GM18511 (cell line): Measurements from ENCODE around the gene PIP4K2A.
"Not testable (repeated sequence)": the region's sequence is repeated elsewhere in the genome, so short reads cannot be mapped to it uniquely, and the experiment has no call there.

Experiments
- ATAC-seq: cut with Tn5 transposase; IDR thresholded peaks from one replicate; pipeline ENCODE4 v1.9.1; 2021; ENCODE audit warnings: mild to moderate bottlenecking, moderate library complexity; ENCODE audit not compliant: unreplicated experiment

The PIP4K2A gene

GRCh38 chr10:22531441-22531840 is 182.9 kb downstream of the PIP4K2A start:
- ATAC-seq = no peak

GRCh38 chr10:22531008-22531407 is 183.4 kb downstream of the PIP4K2A start:
- no peak for ATAC-seq

GRCh38 chr10:22527520-22527919 is 186.9 kb downstream of the PIP4K2A start:
- no peak for ATAC-seq

DNA sequence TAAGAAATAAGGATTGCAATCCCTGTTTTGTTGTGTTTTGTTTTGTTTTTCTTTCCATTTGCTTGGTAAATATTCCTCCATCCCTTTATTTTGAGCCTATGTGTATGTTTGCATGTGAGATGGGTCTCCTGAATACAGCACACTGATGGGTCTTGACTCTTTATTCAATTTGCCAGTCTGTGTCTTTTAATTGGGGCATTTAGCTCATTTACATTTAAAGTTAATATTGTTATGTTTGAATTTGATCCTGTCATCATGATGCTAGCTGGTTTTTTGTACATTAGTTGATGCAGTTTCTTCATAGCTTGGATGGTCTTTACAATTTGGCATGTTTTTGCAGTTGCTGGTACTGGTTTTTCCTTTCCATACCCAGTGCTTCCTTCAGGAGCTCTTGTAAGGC is 190.0 kb downstream of the PIP4K2A start:
- ATAC-seq = not testable (repeated sequence)

DNA sequence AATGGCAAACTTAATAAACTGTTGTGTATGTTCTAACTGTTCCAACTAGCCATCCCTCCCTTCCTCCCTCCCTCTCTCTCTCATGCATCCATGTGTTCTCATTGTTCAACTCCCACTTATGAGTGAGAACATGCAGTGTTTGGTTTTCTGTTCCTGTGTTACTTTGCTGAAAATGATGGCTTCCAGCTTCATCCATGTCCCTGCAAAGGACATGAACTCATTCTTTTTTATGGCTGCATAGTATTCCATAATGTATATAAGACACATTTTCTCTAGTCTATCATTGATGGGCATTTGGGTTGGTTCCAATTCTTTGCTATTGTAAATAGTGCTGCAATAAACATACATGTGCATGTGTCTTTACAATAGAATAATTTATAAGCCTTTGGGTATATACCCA is 193.7 kb downstream of the PIP4K2A start:
- ATAC-seq = not testable (repeated sequence)

- ATAC-seq = no peak
Observed at GRCh38 chr10:22518167-22518724, 196.1 kb downstream of the PIP4K2A start.

DNA sequence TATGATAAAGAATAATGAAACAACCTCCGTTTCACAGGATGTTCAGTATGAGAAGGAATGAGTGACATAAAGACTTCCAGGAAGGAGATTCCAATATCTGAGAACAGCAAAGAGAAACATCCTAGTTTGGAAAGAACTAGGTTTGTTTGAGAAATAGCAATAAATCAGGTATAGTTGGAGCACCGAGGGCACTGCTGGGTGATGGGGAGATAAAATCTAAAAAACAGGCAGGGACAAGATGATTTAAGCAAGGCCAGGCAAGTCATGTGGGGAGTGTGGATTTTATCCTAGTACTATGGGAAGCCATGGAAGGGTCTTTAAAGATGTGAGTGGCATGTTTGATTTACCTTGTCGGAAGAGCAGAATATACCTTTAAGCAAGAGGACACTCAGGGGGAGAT is 199.4 kb downstream of the PIP4K2A start:
- no peak for ATAC-seq

DNA sequence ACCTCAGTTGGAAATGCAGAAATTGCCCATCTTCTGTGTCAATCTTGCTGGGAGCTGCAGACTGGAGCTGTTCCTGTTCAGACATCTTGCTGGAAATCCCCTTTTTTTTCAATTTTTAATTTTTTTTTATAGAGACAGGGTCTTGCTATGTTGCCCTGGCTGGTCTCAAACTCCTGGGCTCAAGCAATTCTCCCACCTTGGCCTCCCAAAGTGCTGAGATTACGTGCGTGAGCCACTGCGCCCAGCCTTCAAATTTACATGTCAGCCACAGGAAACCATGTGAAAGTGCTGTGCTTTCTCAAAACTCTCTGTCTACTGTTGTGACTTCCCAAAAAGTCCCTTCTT is 200.0 kb downstream of the PIP4K2A start:
- not testable (repeated sequence) for ATAC-seq

- ATAC-seq = not testable (repeated sequence)
Observed at GRCh38 chr10:22513483-22514413, 200.6 kb downstream of the PIP4K2A start.

DNA sequence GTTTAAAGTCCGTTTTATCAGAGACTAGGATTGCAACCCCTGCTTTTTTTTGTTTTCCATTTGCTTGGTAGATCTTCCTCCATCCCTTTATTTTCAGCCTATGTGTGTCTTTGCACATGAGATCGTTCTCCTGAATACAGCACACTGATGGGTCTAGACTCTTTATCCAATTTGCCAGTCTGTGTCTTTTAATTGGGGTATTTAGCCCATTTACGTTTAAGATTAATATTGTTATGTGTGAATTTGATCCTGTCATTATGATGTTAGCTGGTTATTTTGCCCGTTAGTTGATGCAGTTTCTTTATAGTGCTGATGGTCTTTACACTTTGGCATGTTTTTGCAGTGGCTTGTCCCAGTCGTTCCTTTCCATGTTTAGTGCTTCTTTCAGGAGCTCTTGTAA is 202.4 kb downstream of the PIP4K2A start:
- ATAC-seq = not testable (repeated sequence)

DNA sequence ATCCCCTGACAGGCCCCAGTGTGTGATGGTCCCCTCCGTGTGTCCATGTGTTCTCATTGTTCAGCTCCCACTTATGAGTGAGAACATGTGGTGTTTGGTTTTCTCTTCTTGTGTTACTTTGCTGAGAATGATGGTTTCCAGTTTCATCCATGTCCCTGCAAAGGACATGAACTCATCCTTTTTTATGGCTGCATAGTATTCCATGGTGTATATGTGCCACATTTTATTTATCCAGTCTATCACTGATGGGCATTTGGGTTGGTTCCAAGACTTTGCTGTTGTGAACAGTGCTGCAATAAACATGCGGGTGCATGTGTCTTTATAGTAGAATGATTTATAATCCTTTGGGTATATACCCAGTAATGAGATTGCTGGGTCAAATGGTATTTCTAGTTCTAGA is 206.2 kb downstream of the PIP4K2A start:
- not testable (repeated sequence) for ATAC-seq

- ATAC-seq = peak; percentile 89
Observed at GRCh38 chr10:22505911-22506685, 208.3 kb downstream of the PIP4K2A start.

DNA sequence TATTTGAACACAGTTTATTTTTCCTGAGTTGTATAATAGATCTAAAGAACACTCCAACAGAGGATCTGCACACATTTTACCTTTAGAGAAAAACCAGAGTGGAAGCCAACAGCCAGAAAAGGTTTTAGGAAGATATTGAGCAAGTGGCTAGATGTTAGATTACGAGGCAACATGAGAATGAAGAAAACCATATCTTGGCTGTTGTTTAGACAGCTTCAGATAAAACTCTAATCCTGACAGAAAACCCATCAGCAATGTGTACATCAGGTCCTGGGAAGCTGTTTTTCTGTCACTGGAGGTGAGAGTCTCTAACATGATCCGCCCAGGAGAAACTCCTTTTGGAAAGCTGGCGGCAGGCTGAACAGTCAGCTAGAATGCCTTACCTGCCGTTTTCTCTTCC is 209.6 kb downstream of the PIP4K2A start:
- ATAC-seq = no peak

- ATAC-seq = no peak
Observed at GRCh38 chr10:22503315-22504088, 210.9 kb downstream of the PIP4K2A start.

DNA sequence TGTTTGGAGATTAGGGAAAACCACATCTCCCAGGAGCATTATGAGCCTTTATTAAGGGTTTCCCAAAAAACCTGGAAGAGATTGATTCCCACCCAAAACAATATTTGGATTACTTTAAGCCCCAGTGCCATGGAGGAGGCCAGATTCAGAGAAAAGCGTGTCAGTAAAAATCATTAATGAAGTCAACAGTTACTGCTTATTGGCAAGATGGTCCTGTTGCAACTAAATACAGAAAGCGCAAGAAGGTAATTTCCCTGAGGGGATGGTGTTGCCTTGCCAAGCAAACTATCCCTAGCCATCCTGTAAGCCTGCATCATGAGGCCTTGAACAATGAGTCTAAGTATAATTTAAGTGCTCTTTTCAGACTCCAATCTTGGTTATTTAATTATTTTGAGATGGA is 212.5 kb downstream of the PIP4K2A start:
- no peak for ATAC-seq

GRCh38 chr10:22501413-22501812 is 213.0 kb downstream of the PIP4K2A start:
- no peak for ATAC-seq

DNA sequence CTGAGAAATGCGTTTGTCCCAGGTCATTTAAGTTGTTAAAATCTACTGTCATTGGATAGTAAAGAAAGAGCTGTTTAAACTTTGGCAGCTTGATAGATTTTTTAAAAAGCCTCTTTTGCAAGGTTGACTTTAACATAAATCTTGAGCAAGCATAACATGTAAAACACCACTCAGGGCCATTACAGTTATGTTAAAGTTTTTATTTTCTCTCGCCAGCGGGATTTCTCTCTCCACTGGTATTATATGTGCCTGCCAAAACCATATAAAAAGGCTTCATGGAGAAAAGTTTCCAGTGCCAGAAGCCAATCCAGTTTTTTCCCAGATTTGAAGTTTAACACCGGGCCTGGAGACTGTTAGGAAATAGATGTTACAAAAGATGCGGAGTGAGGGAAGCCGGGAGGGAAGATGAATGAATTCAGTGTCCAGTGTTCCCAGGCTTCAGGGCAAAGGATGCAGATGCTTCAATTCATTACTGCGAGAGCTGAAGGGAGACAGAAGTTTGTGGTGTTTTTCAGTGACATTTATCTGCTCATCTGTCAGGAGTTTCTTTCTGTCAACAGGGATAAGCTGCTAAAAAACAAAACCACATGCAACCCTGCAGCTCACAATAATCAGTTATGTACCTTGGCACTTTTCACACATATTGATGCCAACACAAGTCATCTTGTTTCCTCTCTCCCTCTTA is 213.6 kb downstream of the PIP4K2A start:
- no peak for ATAC-seq

GRCh38 chr10:22499973-22500372 is 214.4 kb downstream of the PIP4K2A start:
- not testable (repeated sequence) for ATAC-seq

DNA sequence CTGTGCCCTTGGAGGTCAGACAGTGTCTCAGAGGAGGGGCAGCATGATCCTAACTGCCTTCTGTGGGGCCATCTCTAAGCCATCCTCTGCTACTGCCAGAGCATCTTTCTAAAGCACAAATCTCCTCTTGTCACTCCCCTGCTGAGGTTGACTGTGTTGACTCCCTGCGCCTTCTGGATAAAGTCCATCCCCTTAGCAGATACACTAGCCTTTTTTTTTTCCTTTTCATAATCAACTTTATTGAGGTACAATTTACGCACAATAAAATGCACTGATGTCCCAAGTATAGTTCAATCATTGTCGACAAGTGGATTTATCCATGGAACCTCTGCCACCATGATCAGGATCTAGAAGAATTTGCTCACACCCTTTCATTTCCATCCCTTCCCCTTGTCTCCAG is 219.0 kb downstream of the PIP4K2A start:
- no peak for ATAC-seq

DNA sequence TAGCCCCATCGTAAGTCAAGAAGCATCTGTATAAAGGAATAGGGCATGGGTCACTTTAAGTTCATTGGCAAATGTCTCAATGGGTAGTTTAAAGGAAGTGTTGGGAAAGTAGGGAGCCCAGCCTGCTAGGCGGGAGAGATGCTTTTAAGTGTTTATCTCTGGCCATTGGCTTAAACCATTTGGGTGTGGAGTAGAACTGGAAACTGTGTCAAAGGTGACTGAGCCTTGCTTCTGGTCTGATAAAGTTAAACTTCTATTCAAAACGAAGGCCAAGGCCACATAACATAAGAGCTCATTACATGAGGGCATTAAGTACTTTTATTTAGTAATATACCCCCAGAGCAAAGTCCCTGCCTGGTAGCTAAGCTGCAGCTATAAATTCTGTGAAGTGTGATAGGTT is 220.4 kb downstream of the PIP4K2A start:
- ATAC-seq = no peak
